Smooth muscle cell of bladder (primary cell): Measurements from ENCODE around the gene FNDC1. TPM values are rescaled to one million over a fixed set of nuclear protein-coding genes. Genes with fewer than 3 reads are reported as not detected.

Experiments
- total RNA-seq: library from RNA; depleted of rRNA; stranded (reverse); fragments of >200 nt; gene quantifications from 2 replicates; pipeline ENCODE4 v1.2.3, GENCODE V29; 2014

The FNDC1 gene
- 0.14 TPM in 1 of 2 replicates, not detected in the other for total RNA-seq

DNA sequence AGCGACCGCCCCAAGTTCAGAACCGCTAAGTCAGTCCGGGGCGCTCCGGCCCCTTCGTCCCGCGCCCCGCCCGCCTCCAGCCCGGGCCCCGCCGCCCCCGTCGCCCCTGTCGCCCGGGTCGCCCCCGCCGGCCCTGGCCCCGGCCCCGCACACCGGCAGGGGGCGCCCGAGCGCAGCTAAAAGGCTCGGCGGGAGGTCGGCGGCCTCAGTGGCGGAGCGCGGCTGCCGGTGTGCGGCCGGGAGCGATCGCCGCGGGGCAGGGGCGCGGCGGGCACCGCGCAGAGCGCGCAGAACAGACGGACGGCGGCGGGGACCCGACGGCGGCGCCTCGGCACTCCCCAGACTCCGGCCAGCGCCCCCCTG is at the start of gene FNDC1:
TSS of gene FNDC1 (plus strand) at position 208 of the 363 bp plus-strand sequence. CDS start 197 bp downstream, outside the sequence.

Other genes starting within 250 kb of the FNDC1 start
- gene RSPH3, start 169.2 kb upstream of the FNDC1 start, total RNA-seq = 4.3 and 4.8 TPM in 2 replicates
- not detected in 2 replicates for gene TAGAP, start 124.4 kb upstream of the FNDC1 start, total RNA-seq